Left ventricle myocardium inferior (tissue), 1 donor: ENCODE data around the gene SUGCT. TPM values are rescaled to one million over a fixed set of nuclear protein-coding genes. Genes with fewer than 3 reads are reported as not detected.

Source experiments
- DNase-seq: peaks from one replicate; pipeline ENCODE4 v3.0.0-alpha.2; 2020
- H3K27ac ChIP-seq: fragments of 200-600 bp; replicated peaks from 2 replicates; pipeline ENCODE4 v1.8.0; 2021
- H3K27me3 ChIP-seq: fragments of 200-600 bp; 2 replicates; pipeline ENCODE4 v1.8.0; 2021; ENCODE audit warnings: low read depth
- H3K36me3 ChIP-seq: fragments of 200-600 bp; 2 replicates; pipeline ENCODE4 v1.8.0; 2021
- H3K4me1 ChIP-seq: fragments of 200-600 bp; 2 replicates; pipeline ENCODE4 v1.8.0; 2021
- H3K4me3 ChIP-seq: fragments of 200-600 bp; 2 replicates; pipeline ENCODE4 v1.8.0; 2021; ENCODE audit warnings: mild to moderate bottlenecking, moderate library complexity
- H3K9me3 ChIP-seq: fragments of 200-600 bp; replicated peaks from 2 replicates; pipeline ENCODE4 v1.8.0; 2021
- intact Hi-C: fragments of 100-400 bp; cut with micrococcal nuclease; formaldehyde crosslinking; loops from one replicate; pipeline ENCODE4 v1.11.0; 2022
- total RNA-seq: library from RNA; stranded (reverse); fragmentation: NEBNext Ultra II Directional; extraction: Animal tissue kit (Norgen Biotek cat#: 25700); gene quantifications from one replicate; pipeline ENCODE4 v1.2.1, GENCODE V29; 2021
- TF ChIP-seq, protein P1 (sequence below): fragments of 200-600 bp; IDR thresholded peaks from 2 replicates; pipeline ENCODE4 v1.8.0; 2021; ENCODE audit warnings: antibody characterized with exemption, mild to moderate bottlenecking, borderline replicate concordance
- donor health status: DM: no; HTN: yes; CAD: no; lungs with severe emphysema.

The SUGCT gene
- total RNA-seq, 1 donor from 2014 or later, result 5.0 TPM

DNA sequence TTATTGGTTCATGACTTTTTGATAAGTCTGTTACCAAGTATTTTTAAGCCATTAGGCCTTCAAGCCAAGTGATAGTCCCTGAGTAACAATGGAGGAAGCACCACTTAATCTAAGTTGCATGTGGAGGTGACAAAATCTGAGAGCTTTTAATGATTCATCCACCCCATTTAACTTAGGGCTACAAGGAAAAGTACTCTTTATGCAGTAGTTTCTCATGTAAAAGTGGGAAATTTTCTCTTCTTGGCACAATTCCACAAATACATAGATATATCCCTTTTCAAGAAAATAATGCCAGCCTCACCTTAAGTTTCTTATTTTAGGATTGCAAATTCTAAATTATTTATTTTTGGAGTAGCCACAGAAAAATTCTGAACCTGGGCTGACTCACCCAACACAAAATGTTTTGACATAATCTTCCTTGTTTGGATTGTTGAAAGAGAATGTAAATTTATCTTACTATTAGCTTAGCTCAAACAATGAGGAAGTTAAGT is 85.7 kb downstream of the SUGCT start:
- TF ChIP-seq, protein P1, sequence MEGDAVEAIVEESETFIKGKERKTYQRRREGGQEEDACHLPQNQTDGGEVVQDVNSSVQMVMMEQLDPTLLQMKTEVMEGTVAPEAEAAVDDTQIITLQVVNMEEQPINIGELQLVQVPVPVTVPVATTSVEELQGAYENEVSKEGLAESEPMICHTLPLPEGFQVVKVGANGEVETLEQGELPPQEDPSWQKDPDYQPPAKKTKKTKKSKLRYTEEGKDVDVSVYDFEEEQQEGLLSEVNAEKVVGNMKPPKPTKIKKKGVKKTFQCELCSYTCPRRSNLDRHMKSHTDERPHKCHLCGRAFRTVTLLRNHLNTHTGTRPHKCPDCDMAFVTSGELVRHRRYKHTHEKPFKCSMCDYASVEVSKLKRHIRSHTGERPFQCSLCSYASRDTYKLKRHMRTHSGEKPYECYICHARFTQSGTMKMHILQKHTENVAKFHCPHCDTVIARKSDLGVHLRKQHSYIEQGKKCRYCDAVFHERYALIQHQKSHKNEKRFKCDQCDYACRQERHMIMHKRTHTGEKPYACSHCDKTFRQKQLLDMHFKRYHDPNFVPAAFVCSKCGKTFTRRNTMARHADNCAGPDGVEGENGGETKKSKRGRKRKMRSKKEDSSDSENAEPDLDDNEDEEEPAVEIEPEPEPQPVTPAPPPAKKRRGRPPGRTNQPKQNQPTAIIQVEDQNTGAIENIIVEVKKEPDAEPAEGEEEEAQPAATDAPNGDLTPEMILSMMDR, result no peak
- Histone ChIP-seq H3K36me3 (peaks cover 3% of the 10 kb centered on the region), H3K27ac (no peak overlapping the region), H3K4me1 (no peaks in the 10 kb centered on the region), H3K4me3 (no peak overlapping the region), H3K27me3 (no peaks in the 10 kb centered on the region), H3K9me3 (peaks cover 4% of the 10 kb centered on the region)
- no peak for DNase-seq
- intact Hi-C loops, result no loop called here

DNA sequence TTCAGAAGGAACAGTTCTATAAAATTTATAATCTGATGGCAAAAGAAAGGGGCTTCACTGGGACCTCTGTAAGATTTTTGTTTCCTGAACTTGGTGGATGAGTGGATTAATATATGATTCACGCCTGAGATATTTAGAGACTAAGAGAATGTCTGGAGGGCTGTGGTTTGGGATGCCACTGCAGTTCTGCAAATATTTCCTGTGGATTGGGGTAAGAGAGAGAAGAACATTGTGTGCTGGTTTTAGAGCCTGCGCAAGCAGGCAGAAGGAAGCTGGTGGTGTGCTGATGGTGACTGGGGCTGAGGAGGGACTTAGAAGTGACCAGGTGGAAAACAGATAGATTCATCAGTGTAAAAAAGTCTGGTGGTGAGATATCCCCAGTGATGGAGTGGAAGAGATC is 87.0 kb downstream of the SUGCT start:
- no peak overlapping the region for H3K27ac ChIP-seq
- peaks cover 4% of the 10 kb centered on the region for H3K9me3 ChIP-seq
- intact Hi-C loops, result no loop called here
- H3K4me1 ChIP-seq, result no peaks in the 10 kb centered on the region
- no peak for DNase-seq
- no peaks in the 10 kb centered on the region for H3K27me3 ChIP-seq
- no peak overlapping the region for H3K4me3 ChIP-seq
- TF ChIP-seq, protein P1, result no peak
- H3K36me3 ChIP-seq, result peaks cover 3% of the 10 kb centered on the region

DNA sequence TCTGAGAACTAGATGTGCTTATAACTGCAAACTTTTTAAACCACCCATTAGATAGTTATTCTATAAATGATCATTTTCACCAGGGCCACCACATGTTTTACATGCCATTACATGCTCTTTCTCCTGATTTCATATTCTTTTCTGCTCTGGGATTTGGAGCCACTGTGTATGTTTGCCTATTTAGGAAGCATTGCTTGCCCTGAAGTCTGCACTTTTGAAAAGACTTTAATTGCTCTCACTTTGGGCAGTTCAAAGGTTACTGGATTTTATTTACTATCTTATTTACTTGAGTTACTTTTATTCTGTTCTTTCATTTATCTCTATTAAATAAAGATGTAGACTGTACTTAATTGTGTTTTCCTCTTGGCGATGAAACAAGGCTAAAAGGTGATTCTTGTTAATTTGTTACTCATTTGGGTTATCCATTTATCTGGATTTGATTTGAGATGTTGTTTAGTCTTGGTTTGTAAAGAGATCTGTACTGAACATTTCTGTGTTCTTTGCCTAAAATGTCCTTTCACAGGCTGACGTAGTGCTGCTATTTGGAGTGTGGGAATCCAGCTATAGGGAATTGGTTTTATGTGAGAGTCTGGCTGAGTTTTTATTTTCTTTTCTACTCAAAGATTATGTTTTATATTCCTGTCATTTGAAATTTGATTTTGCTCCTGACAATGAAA is 88.8 kb downstream of the SUGCT start:
- H3K27ac ChIP-seq, result no peak overlapping the region
- intact Hi-C loops, result no loop called here
- no peak for DNase-seq

DNA sequence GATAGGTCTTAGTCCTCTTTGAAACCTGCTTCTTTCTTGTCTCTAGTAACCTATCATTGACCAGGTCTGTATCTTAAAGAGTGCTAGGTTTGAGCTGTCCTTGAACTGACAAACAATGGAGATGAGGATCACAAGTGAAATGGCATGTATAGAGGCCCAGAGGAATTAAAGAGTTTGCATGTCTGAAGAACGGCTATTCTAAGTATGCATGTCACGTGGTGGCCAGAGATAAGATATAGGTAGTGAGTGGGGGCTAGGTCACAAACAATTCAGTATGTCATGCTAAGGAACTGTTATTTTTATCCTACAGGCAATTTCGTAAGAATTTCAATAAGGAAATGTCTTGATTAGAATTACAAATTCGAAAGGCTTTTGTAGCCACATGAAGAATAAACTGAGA is 95.3 kb downstream of the SUGCT start:
- TF ChIP-seq, protein P1, result no peak
- no peaks in the 10 kb centered on the region for H3K9me3 ChIP-seq
- peaks cover 6% of the 10 kb centered on the region for H3K4me1 ChIP-seq
- no peak overlapping the region for H3K4me3 ChIP-seq
- no peaks in the 10 kb centered on the region for H3K36me3 ChIP-seq
- intact Hi-C loops, result no loop called here
- no peak overlapping the region for H3K27ac ChIP-seq
- no peaks in the 10 kb centered on the region for H3K27me3 ChIP-seq
- no peak for DNase-seq

More for the DNA sequence above, 88.8 kb downstream of the SUGCT start:
- TF ChIP-seq, protein P1, result no peak
- Histone ChIP-seq H3K36me3 (peaks cover 2% of the 10 kb centered on the region), H3K9me3 (peaks cover 3% of the 10 kb centered on the region), H3K4me1 (no peaks in the 10 kb centered on the region), H3K4me3 (no peak overlapping the region), H3K27me3 (no peaks in the 10 kb centered on the region)

DNA sequence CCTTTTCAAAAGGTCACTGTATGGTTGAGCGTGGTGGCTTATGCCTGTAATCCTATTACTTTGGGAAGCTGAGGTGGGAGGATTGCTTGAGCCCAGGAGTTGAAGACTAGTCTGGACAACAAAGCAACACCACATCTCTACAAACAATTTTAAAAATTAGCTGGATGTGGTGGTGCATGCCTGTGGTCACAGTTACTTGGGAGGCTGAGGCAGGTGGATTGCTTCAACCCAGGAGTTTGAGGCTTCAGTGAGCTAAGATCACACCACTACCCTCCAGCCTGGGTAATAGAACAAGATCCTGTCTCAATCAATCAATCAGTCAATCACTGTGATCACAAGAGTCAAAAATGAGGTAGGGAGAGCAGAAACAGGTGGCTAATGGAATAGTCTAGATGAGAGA is 97.0 kb downstream of the SUGCT start:
- Histone ChIP-seq H3K4me3 (no peak overlapping the region), H3K36me3 (no peaks in the 10 kb centered on the region), H3K27ac (no peak overlapping the region), H3K9me3 (no peaks in the 10 kb centered on the region), H3K4me1 (peaks cover 6% of the 10 kb centered on the region), H3K27me3 (no peaks in the 10 kb centered on the region)
- no peak for DNase-seq
- intact Hi-C loops, result no loop called here
- TF ChIP-seq, protein P1, result no peak
